ENCODE data around the gene TRPM2. TPM values are rescaled to one million over a fixed set of nuclear protein-coding genes. Genes with fewer than 3 reads are reported as not detected.

Gene TRPM2
- total RNA-seq, 1 donor from 2014 or later, result 10.0 TPM

GRCh38 chr21:44322621-44323325 is 30.6 kb upstream of the TRPM2 start:
- no peak for DNase-seq (ENCODE audit: low spot score)

DNA sequence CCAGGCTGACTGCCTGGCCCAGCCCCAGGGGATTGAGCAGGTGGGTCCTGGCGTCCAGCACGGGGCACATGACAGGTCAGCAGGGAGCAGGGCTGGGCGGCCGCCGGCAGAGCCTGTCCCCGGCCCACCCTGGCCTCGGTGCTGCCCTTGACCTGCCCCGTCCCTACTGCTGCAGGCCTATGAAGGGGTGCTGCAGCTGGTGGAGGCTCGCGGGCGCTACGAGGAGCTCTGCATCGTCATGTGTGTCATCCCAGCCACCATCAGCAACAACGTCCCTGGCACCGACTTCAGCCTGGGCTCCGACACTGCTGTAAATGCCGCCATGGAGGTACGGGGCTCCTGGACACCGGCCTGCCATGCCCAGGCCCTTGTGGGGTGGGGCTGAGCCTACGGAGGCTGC is 29.8 kb upstream of the TRPM2 start:
- no peak for DNase-seq (ENCODE audit: low spot score)

DNA sequence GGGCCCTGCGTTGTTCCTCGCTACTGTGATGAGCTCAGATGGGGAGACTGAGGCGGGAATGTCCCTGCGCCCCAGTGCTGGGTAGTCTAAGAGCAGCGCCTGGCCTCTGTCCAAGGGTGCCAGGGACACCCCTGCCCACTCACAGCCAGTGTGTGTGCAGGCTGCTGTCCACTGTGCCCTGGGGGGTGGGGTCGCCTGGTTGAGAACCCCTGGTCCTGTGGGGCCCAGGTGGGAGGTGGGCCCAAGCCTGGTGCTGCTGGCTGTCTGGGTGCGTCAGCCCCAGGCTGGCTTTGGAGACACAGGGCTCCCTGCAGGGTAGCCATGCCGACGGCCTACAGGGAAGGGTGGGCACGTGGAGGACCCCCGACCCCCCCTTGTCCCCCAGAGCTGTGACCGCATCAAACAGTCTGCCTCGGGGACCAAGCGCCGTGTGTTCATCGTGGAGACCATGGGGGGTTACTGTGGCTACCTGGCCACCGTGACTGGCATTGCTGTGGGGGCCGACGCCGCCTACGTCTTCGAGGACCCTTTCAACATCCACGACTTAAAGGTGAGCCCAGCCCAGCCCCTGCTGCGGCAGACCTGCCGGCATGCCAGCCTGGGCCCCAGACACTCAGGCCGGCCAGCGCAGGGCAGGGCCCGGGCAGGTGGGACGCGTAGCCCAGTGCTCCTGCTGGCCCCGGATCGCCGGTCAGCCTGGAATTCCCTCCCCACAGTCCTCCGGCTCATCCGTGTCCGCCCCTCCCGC is 29.1 kb upstream of the TRPM2 start:
- DNase-seq (ENCODE audit: low spot score), result no peak

DNA sequence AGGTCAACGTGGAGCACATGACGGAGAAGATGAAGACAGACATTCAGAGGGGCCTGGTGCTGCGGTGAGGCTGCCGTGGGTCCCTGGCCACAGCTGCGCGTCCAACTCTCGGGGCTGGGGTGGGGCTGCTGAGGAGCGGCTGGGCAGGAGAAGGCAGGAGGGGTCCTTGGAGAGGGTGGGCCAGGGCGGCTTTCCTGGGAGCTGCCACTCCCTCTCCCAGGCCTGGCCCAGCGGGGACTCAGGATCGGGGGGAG is 28.6 kb upstream of the TRPM2 start:
- DNase-seq (ENCODE audit: low spot score), result no peak

DNA sequence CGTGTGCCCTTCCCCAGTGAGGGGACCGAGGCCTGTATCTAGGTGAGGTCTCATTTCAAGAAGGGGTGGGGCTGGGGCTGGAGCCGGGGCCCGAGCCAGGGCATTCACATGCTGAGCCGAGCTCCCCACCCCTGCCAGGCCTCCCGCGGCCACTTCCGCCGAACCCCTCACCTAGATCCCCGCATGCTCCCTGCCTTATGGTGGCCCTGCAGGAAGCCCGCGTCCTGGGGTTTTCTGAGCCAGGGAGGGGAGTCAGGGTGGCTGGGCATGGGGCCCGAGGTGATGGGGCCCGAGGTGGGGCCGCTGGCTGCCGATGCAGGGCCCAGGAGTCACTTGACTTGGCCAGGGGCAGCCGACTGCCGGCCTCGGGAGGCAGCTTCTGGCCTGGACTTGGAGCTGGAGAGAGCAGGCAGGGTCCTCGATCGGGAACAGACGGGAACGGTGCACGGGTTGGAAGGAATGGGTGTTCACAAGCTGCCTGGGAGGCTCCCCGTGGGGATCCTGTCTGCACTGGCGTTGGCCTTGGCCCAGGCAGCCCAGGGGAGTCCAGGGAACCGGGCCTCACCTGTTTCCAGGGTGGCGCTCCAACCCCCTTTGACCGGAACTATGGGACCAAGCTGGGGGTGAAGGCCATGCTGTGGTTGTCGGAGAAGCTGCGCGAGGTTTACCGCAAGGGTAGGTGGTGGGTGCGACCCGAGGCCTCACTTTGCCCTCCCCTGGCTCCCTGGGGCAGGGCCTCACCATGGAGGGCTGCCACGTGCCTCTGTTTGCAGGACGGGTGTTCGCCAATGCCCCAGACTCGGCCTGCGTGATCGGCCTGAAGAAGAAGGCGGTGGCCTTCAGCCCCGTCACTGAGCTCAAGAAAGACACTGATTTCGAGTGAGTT is 27.8 kb upstream of the TRPM2 start:
- DNase-seq (ENCODE audit: low spot score), result no peak

GRCh38 chr21:44326272-44326647 is 27.2 kb upstream of the TRPM2 start:
- DNase-seq (ENCODE audit: low spot score), result no peak

- DNase-seq (ENCODE audit: low spot score), result no peak
Observed at GRCh38 chr21:44326716-44327602, 26.5 kb upstream of the TRPM2 start.

DNA sequence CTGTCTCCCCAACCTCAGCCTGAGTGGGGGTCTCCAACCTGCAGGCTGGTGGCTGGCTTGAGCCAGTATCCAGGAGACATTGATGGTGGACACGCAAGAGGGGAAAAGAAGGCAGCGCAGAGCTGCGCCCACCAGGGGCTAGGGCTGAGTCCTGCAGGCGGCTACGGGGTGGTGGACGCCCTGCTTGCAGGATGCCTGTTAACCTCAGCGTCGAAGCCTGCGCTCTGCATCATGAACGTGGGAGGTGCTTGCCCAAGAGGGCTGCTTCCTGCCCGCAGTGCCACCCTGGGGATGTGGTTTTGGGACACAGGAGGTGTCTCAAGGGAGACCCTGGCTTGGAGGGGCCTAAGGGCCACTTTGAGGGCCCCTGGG is 25.8 kb upstream of the TRPM2 start:
- DNase-seq (ENCODE audit: low spot score), result no peak

DNA sequence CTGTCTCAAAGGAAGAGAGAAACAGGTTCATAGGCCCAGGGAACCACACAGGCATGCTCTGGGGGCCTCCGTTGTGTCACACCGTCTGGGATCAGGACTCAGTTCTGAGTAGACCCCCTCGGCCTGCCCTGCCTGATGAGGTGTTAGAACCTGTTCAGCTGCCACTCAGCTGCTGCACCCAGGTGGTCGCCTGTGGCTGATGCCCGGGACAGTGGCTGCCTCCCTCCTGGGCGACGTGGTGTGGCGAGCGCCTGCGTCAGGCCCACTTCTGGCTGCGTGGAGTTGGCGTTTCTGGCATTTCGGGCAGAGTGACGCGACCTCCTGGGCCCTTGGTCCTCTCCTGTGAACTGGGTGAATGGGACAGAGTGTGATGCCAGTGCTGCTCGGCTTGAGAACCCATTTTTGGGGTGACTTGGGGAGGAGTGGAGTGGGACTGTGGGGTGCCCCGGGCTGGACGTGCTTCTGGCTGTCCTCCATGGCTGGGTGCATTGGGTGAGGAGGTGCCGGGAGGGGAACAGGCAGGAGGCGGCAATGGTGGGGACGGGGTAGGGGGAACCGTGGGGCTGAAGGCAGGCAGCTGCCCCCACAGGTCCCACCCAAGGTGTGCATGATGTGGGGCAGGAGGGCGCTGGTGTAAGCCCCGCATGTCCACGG is 25.1 kb upstream of the TRPM2 start:
- DNase-seq (ENCODE audit: low spot score), result no peak

DNA sequence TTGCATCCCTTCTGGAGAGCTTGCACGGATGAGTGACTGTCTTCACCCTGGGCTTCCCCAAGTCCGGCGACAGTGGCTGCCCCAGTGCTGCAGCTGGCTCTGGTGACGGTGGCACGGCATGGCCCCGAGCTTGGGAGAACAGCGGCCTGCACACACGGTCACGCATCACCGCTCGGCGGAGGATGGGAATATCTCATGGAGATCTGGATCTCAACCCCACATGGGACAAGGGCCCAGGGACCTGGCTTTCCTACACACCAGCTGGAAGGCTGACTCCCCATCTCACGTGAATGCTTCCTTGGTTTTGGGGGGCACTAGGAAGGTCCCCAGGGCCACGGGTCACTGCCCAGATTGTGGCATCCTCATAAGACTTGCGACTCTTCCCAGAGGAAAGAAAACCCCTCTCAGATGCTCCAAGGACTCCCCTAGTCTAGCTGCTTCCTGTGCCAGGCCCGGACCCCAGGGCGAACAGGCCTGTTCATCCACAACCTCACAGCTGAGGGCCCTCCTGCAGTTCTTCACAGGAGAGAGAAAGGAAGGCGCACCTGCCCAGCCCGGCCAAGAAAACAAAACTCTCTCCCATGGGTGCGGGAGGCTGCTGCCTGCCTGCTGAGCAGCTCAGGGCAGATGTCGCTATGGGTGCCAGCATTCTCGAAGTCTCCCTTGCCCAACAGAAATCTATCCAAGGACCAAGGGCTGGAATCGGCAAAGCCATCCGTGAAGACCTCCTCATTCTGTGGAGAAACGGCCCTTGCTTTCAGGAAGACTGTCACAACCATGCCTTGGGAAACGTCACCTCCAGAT is 24.1 kb upstream of the TRPM2 start:
- DNase-seq (ENCODE audit: low spot score), result no peak

DNA sequence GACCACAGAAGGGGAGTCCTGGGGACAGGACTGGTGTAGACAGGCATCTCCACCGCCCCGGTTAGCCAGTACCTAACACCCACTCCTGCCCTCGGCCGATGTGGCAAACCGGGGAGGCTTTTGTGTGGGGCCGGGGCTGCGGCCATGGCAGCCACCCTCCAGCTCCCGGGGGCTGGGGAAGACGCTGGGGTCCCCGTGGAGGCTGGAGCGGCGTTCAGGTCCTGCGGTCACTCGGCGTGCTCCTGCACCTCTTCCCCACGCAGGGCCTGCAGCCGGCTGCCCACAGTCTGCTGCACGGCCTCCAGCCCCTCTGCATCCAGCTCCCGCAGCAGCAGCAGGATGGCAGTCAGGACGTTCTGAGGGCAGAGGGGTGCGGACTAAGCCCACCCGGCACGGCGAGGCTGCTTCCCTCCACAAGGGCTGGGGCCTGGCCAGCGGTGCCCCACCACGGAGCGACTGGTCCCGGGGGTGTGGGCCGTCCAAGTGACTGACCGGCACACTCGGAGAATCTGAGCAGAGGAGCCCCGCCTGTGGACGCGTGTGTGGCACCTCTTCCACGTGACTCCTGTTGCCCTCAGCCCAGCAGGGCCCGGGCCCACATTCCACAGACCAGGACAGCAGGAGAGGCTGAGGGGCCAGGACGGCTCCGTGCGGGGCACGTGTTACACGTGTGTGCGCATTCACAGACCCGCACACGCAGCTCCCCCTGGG is 23.3 kb upstream of the TRPM2 start:
- DNase-seq (ENCODE audit: low spot score), result no peak

GRCh38 chr21:44330698-44331097 is 22.7 kb upstream of the TRPM2 start:
- DNase-seq (ENCODE audit: low spot score), result no peak

- DNase-seq (ENCODE audit: low spot score), result no peak
Observed at GRCh38 chr21:44331209-44331608, 22.2 kb upstream of the TRPM2 start.

DNA sequence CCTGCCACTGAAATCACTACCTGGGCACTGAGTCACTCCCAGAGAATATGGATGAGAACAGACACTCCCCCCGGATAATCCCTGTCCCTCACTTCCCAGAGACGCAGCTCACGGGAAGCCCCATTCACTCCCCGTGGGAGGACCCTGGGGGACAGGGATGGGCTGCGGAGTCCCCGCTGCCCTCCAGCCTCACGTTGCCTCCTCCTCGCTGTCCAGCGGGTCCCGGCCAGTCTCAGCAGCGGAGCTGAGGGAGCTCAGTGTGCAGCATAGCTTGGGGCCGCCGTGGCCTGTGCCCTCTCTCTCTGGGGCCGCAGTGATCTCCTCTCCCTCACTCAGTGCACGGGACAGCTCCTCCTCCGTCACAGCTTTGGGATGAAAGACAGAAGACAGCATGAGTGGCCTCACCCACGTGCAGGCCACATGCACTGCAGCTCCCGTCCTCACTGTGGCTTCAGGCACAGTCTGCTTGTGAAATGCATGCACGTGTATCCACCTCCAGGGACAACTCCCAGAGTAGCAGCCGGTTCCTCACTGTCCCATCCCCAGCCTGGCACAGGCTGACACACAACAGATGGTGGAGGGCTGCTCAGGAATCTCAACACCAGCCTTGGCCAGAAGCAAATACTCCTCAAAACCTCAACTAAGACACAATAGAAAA is 21.6 kb upstream of the TRPM2 start:
- no peak for DNase-seq (ENCODE audit: low spot score)

GRCh38 chr21:44332383-44332782 is 21.0 kb upstream of the TRPM2 start:
- DNase-seq (ENCODE audit: low spot score), result no peak

GRCh38 chr21:44332965-44333364 is 20.5 kb upstream of the TRPM2 start:
- DNase-seq (ENCODE audit: low spot score), result no peak

- no peak for DNase-seq (ENCODE audit: low spot score)
Observed at GRCh38 chr21:44333509-44334328, 19.7 kb upstream of the TRPM2 start.

DNA sequence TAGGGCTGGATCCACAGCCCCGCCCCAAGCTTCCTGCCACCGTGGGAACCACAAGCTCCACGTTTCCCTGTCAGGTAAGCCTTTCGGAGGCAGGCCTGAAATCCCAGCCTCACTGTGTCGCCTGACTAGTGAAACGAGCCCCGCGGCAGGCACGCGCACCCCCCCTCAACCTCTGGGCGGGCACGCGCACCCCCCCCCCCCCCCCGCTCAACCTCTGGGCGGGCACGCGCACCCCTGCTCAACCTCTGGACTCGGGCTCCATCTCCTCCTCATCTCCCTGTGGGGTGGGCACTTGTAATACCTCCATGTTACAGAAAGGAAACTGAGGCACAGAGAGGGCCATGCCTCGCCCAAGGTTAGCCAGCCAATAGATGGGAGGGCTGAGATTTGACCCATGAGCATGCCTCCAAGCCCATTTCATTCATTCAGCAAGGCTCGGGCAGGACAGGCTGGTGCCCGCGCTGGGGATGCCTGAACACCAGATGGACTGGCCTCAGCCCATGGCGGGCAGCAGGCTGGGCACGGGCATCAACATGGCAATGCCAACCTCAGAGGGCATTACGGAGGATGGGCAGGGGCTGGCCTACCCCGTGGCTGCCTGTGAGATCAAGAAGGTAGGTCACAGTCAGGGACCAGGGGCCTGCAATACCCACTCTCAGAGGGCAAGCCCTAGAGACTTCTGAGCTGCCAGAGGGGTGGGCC is 18.9 kb upstream of the TRPM2 start:
- no peak for DNase-seq (ENCODE audit: low spot score)

All from ureter (tissue), 1 donor.